HepG2 (cell line): ENCODE results near the gene IGSF21. TPM values are rescaled to one million over a fixed set of nuclear protein-coding genes. Genes with fewer than 3 reads are reported as not detected.

Source experiments
- ATAC-seq: fragments of 200-7000 bp; cut with Tn5 transposase; 3 replicates; pipeline ENCODE4 v1.9.1; 2020; ENCODE audit warnings: mild to moderate bottlenecking, moderate library complexity
- BruUV-seq: library from RNA; stranded (reverse); fragments of 400-500 nt; replicated peaks from 2 replicates; lab custom pipeline; 2021; lab: Mats Ljungman, UMichigan
- CTCF ChIA-PET: fragments of 300-600 bp; formaldehyde crosslinking; extraction: SDS; loops from one replicate; lab custom pipeline; 2021; ENCODE audit warnings: low total read pairs, inconsistent platforms, low intra/inter-chr PET ratio; lab: Yijun Ruan, JAX
- POLR2A ChIA-PET: fragments of 350-600 bp; sonication (Branson Sonifier 250); formaldehyde crosslinking; loops from one replicate; lab custom pipeline; 2020; ENCODE audit warnings: antibody characterized with exemption, inconsistent platforms; lab: Yijun Ruan, JAX
- DNase-seq: peaks from one replicate; pipeline ENCODE4 v3.0.0-alpha.2; 2015; ENCODE audit warnings: low spot score
- FAIRE-seq: peaks from 3 replicates; lab custom pipeline; 2011; peaks lifted over from hg19 to GRCh38; lab: Jason Lieb, UNC
- H2AFZ ChIP-seq: one replicate; pipeline ENCODE4 v1.6.1; 2011; ENCODE audit warnings: low read length, inconsistent platforms
- H3K27ac ChIP-seq: fragments of 300-600 bp; 3 replicates; pipeline ENCODE4 v1.8.0; 2011; ENCODE audit warnings: mixed run types, mild to moderate bottlenecking, mixed read lengths, low read length, inconsistent platforms; ENCODE audit not compliant: insufficient read depth; ENCODE audit errors: extremely low read length
- H3K27me3 ChIP-seq, 2 experiments: fragments of 200-600 bp in 1 of 2; 2 replicates in 1 of 2; 3 replicates in 1 of 2; pipeline versions ENCODE4 v1.6.0 to v1.8.0; 2011; ENCODE audit warnings: low read length in 2 of 2, mild to moderate bottlenecking in 2 of 2, moderate library complexity in 2 of 2, inconsistent platforms in 1 of 2; ENCODE audit not compliant: insufficient read depth in 2 of 2, control insufficient read depth in 1 of 2
- H3K36me3 ChIP-seq, 2 experiments: fragments of 200-600 bp in 1 of 2; replicated peaks in 1 of 2; 2 replicates in 1 of 2; 3 replicates in 1 of 2; pipeline versions ENCODE4 v1.5.1 to v1.8.0; 2011; ENCODE audit warnings: low read length in 2 of 2, inconsistent platforms in 1 of 2; ENCODE audit not compliant: insufficient read depth in 2 of 2, control insufficient read depth in 1 of 2
- H3K4me1 ChIP-seq: 2 replicates; pipeline ENCODE4 v1.5.1; 2012; ENCODE audit warnings: low read length, inconsistent platforms; ENCODE audit not compliant: insufficient read depth
- H3K4me2 ChIP-seq: 2 replicates; pipeline ENCODE4 v1.6.0; 2011; ENCODE audit warnings: low read depth, low read length, inconsistent platforms
- H3K4me3 ChIP-seq, 3 experiments: fragments of 200-600 bp in 1 of 3; sonication (generic), shearing (Covaris generic) in 1 of 3; replicated peaks in 1 of 3; 2 replicates each; pipeline ENCODE4 v1.5.1; 2011 to 2016; ENCODE audit warnings: low read length in 3 of 3, inconsistent platforms in 2 of 3, low read depth in 2 of 3, mild to moderate bottlenecking in 2 of 3, control low read depth in 1 of 3, mixed read lengths in 1 of 3; ENCODE audit not compliant: insufficient read depth in 1 of 3
- H3K79me2 ChIP-seq: one replicate; pipeline ENCODE4 v1.6.1; 2011; ENCODE audit warnings: low read length, inconsistent platforms; ENCODE audit not compliant: insufficient read depth
- H3K9ac ChIP-seq: 2 replicates; pipeline ENCODE4 v1.6.0; 2011; ENCODE audit warnings: mild to moderate bottlenecking, low read depth, low read length, inconsistent platforms; ENCODE audit not compliant: insufficient read depth
- H3K9me3 ChIP-seq: 2 replicates; pipeline ENCODE4 v1.5.1; 2012; ENCODE audit warnings: mild to moderate bottlenecking, low read length
- H4K20me1 ChIP-seq: 2 replicates; pipeline ENCODE4 v1.6.0; 2011; ENCODE audit warnings: inconsistent platforms, mild to moderate bottlenecking, low read length, moderate library complexity; ENCODE audit not compliant: insufficient read depth
- AGO2 ChIP-seq: fragments of 200-400 bp; formaldehyde crosslinking; optimal IDR thresholded peaks from 2 replicates; pipeline ENCODE3; 2017; ENCODE audit warnings: mild to moderate bottlenecking, low read depth, low read length, moderate library complexity
- CREB1 ChIP-seq, 2 experiments: fragments of 450-650 bp in 1 of 2; IDR thresholded peaks; 2 replicates each; pipeline ENCODE4 v1.6.1; 2016 to 2017; ENCODE audit warnings: control low read depth in 1 of 2, mild to moderate bottlenecking in 1 of 2, missing compliant biosample characterization in 1 of 2, missing genetic modification characterization in 1 of 2
- DMAP1 ChIP-seq: IDR thresholded peaks from 2 replicates; pipeline ENCODE4 v1.6.1; 2016
- DPF2 ChIP-seq: sonication (generic); formaldehyde crosslinking; IDR thresholded peaks from 2 replicates; pipeline ENCODE4 v1.4.0; 2020; ENCODE audit warnings: mild to moderate bottlenecking, low read depth, missing genetic modification reagents, borderline replicate concordance
- GTF2F1 ChIP-seq: fragments of 150-350 bp; IDR thresholded peaks from 2 replicates; pipeline ENCODE4 v1.6.1; 2014; ENCODE audit warnings: low read length
- HMG20A ChIP-seq: IDR thresholded peaks from 2 replicates; pipeline ENCODE4 v1.6.1; 2016; ENCODE audit warnings: borderline replicate concordance
- JARID2 ChIP-seq: sonication (generic); formaldehyde crosslinking; IDR thresholded peaks from 2 replicates; pipeline ENCODE4 v1.8.1; 2023; ENCODE audit warnings: missing genetic modification reagents, inconsistent platforms; ENCODE audit not compliant: insufficient replicate concordance
- RFXAP ChIP-seq: sonication (generic); formaldehyde crosslinking; IDR thresholded peaks from 2 replicates; pipeline ENCODE4 v1.4.0; 2020; ENCODE audit warnings: missing genetic modification reagents, borderline replicate concordance
- SP1 ChIP-seq, 2 experiments: fragments of 450-650 bp in 1 of 2; sonication (generic) in 1 of 2; formaldehyde crosslinking in 1 of 2; IDR thresholded peaks; 2 replicates each; pipeline versions ENCODE4 v1.4.0 to v1.6.1; 2016 to 2020; ENCODE audit warnings: missing genetic modification reagents in 1 of 2
- ZFAT ChIP-seq: sonication (generic); formaldehyde crosslinking; conservative IDR thresholded peaks from 2 replicates; pipeline ENCODE4 v1.8.1; 2023; ENCODE audit warnings: missing genetic modification reagents, inconsistent platforms
- ZSCAN20 ChIP-seq: sonication (generic); formaldehyde crosslinking; IDR thresholded peaks from 2 replicates; pipeline ENCODE4 v1.4.0; 2020; ENCODE audit warnings: missing genetic modification reagents, mild to moderate bottlenecking, borderline replicate concordance
- ZZZ3 ChIP-seq: sonication (generic); formaldehyde crosslinking; IDR thresholded peaks from 2 replicates; pipeline ENCODE4 v1.4.0; 2020; ENCODE audit warnings: missing genetic modification reagents, mild to moderate bottlenecking, borderline replicate concordance
- WGBS: methylation state at CpG from one replicate; pipeline ENCODE4 v1.1.6; 2017; ENCODE audit warnings: low lambda C conversion rate; 5-methylcytosine and 5-hydroxymethylcytosine counted together
- in situ Hi-C: cut with HindIII; loops from 2 replicates; pipeline ENCODE4 v1.10.0; 2017; ENCODE audit warnings: low pct_unique_long_range_greater_than_20kb; ENCODE audit not compliant: extremely low pct_ligation_motif_present
- intact Hi-C: fragments of 100-400 bp; cut with micrococcal nuclease; formaldehyde crosslinking; loops from one replicate; pipeline ENCODE4 v1.10.0; 2022; ENCODE audit not compliant: unreplicated experiment
- polyA plus RNA-seq, 8 experiments: library from polyadenylated mRNA; depleted of rRNA in 3 of 8; stranded (reverse) in 7 of 8; unstranded in 1 of 8; fragments of >200 nt; fragmentation: Illumina TruSeq in 4 of 8; extraction: Trizol in 4 of 8; gene quantifications; 2 replicates each; pipeline versions ENCODE4 v1.2.1 to v1.2.3, GENCODE V29; 2011 to 2016; ENCODE audit warnings: low read depth in 4 of 8, missing spikeins in 1 of 8, mixed read lengths in 1 of 8; ENCODE audit not compliant: insufficient read depth in 1 of 8
- total RNA-seq, 5 experiments: library from RNA; depleted of rRNA; stranded (reverse); fragments of >200 nt; fragmentation: Illumina TruSeq; extraction: Trizol; gene quantifications; 2 replicates each; pipeline ENCODE4 v1.2.3, GENCODE V29; 2016; ENCODE audit warnings: low read depth in 1 of 5

Gene IGSF21
- total and polyA plus RNA-seq, 2 of the 13 experiments (the other 11 are each of a cell fraction or from before 2014, with no cell fraction given): not detected

- FAIRE-seq (no peak), ATAC-seq (no peak), DNase-seq (no peak)
- Histone ChIP-seq H2AFZ (no peak overlapping the region), H3K36me3 (no peaks in the 10 kb centered on the region), H3K27me3 (peaks cover 2 to 11% of the 10 kb centered on the region in 2 experiments; a peak in 3 of 5 replicates), H3K4me1 (peaks cover 7% of the 10 kb centered on the region), H3K79me2 (no peaks in the 10 kb centered on the region), H4K20me1 (no peaks in the 10 kb centered on the region), H3K9ac (no peak overlapping the region), H3K27ac (no peak overlapping the region), H3K9me3 (no peaks in the 10 kb centered on the region), H3K4me2 (no peak overlapping the region), H3K4me3 (no peak overlapping the region)
- 33% methylated on average over 14 of the region's 14 CpGs for WGBS
- CTCF ChIA-PET: no interaction called here
- intact Hi-C loops (no loop called here), in situ Hi-C loops (no loop called here)
- POLR2A ChIA-PET: no interaction called here
- no TSS peak for BruUV-seq
- TF ChIP-seq DMAP1: no peak
- TF ChIP-seq CREB1 (IDR thresholded peaks at IDR 0.05): peak; percentile 34; the same call in 1 of the 2 replicates
- TF ChIP-seq CREB1 (CRISPR knock-in tag; IDR thresholded peaks at IDR 0.05): no peak
- TF ChIP-seq HMG20A: no peak
Observed at GRCh38 chr1:18139198-18139981, 31.8 kb downstream of the IGSF21 start.

- Histone ChIP-seq H3K4me2 (no peak overlapping the region), H4K20me1 (no peaks in the 10 kb centered on the region), H3K27me3 (peaks cover 2 to 21% of the 10 kb centered on the region in 2 experiments; a peak in 3 of 5 replicates), H3K36me3 (no peaks in the 10 kb centered on the region), H2AFZ (no peak overlapping the region), H3K9ac (no peak overlapping the region), H3K27ac (no peak overlapping the region), H3K4me3 (no peak overlapping the region), H3K9me3 (no peaks in the 10 kb centered on the region), H3K4me1 (no peaks in the 10 kb centered on the region), H3K79me2 (no peaks in the 10 kb centered on the region)
- 13% methylated on average over 4 of the region's 8 CpGs for WGBS
- DNase-seq: no peak
- CTCF ChIA-PET: no interaction called here
- intact Hi-C loops: no loop called here
- FAIRE-seq: no peak
- BruUV-seq: no TSS peak
- ATAC-seq: no peak
- in situ Hi-C loops: no loop called here
- POLR2A ChIA-PET: no interaction called here
- TF ChIP-seq ZZZ3 (CRISPR knock-in tag): no peak
- no peak for TF ChIP-seq DPF2 (CRISPR knock-in tag)
- no peak for TF ChIP-seq SP1 (IDR thresholded peaks at IDR 0.05)
- no peak for TF ChIP-seq SP1 (CRISPR knock-in tag; IDR thresholded peaks at IDR 0.05)
- no peak for TF ChIP-seq GTF2F1
- TF ChIP-seq ZFAT: no peak
- TF ChIP-seq RFXAP (CRISPR knock-in tag): no peak
- no peak for TF ChIP-seq AGO2
- TF ChIP-seq ZSCAN20 (CRISPR knock-in tag): no peak
- TF ChIP-seq JARID2 (CRISPR knock-in tag): no peak
Observed at GRCh38 chr1:18140411-18140810, 32.8 kb downstream of the IGSF21 start.
